HepG2 (cell line): Measurements from ENCODE around the gene ABCC5. TPM values are rescaled to one million over a fixed set of nuclear protein-coding genes. Genes with fewer than 3 reads are reported as not detected.
A peak's percentile ranks its signal among the peaks of the same experiment; 100 is the strongest.

Source experiments
- FOSL2 ChIP-seq: sonication (generic); formaldehyde crosslinking; IDR thresholded peaks from 2 replicates; pipeline ENCODE4 v1.4.0; 2020; ENCODE audit warnings: missing genetic modification reagents
- HMG20A ChIP-seq: IDR thresholded peaks from 2 replicates; pipeline ENCODE4 v1.6.1; 2016; ENCODE audit warnings: borderline replicate concordance
- HNF4A ChIP-seq: sonication (generic); formaldehyde crosslinking; IDR thresholded peaks from 2 replicates; pipeline ENCODE4 v1.4.0; 2020; ENCODE audit warnings: missing genetic modification reagents
- IRF2 ChIP-seq: IDR thresholded peaks from 2 replicates; pipeline ENCODE4 v1.6.1; 2018; ENCODE audit warnings: missing genetic modification reagents, missing compliant biosample characterization
- ISL2 ChIP-seq: sonication (generic); formaldehyde crosslinking; IDR thresholded peaks from 2 replicates; pipeline ENCODE4 v1.5.0; 2020; ENCODE audit warnings: missing genetic modification reagents
- KLF16 ChIP-seq, 2 experiments: sonication (generic) in 1 of 2; formaldehyde crosslinking in 1 of 2; IDR thresholded peaks; 2 replicates each; pipeline versions ENCODE4 v1.6.1 to v1.8.0; 2016 to 2023; ENCODE audit warnings: missing genetic modification reagents in 2 of 2, missing compliant biosample characterization in 1 of 2
- MYPOP ChIP-seq: sonication (generic); formaldehyde crosslinking; IDR thresholded peaks from 2 replicates; pipeline ENCODE4 v1.8.1; 2023; ENCODE audit warnings: mild to moderate bottlenecking, moderate library complexity, missing genetic modification reagents
- PPARG ChIP-seq: conservative IDR thresholded peaks from 2 replicates; pipeline ENCODE4 v1.6.1; 2016; ENCODE audit warnings: missing biosample characterization, missing genetic modification reagents
- SIX4 ChIP-seq: sonication (generic); formaldehyde crosslinking; IDR thresholded peaks from 2 replicates; pipeline ENCODE4 v1.4.0; 2020; ENCODE audit warnings: missing genetic modification reagents
- SOX13 ChIP-seq, 3 experiments: fragments of 450-650 bp in 1 of 3; sonication (generic) in 1 of 3; formaldehyde crosslinking in 1 of 3; IDR thresholded peaks in 2 of 3; conservative IDR thresholded peaks in 1 of 3; 2 replicates each; pipeline versions ENCODE4 v1.5.0 to v1.6.1; 2016 to 2020; ENCODE audit warnings: antibody characterized with exemption in 1 of 3, mild to moderate bottlenecking in 1 of 3, missing compliant biosample characterization in 1 of 3, missing genetic modification reagents in 1 of 3, moderate library complexity in 1 of 3
- SOX5 ChIP-seq: IDR thresholded peaks from 2 replicates; pipeline ENCODE4 v1.6.1; 2016; ENCODE audit warnings: borderline replicate concordance
- SSRP1 ChIP-seq: IDR thresholded peaks from 2 replicates; pipeline ENCODE4 v1.6.1; 2016; ENCODE audit warnings: control low read depth
- ZBTB7B ChIP-seq: sonication (generic); formaldehyde crosslinking; IDR thresholded peaks from 2 replicates; pipeline ENCODE4 v1.4.0; 2020; ENCODE audit warnings: missing genetic modification reagents
- ZMYM4 ChIP-seq: sonication (generic); formaldehyde crosslinking; IDR thresholded peaks from 2 replicates; pipeline ENCODE4 v1.8.1; 2023; ENCODE audit warnings: mild to moderate bottlenecking, missing genetic modification reagents
- ZNF12 ChIP-seq: sonication (generic); formaldehyde crosslinking; IDR thresholded peaks from 2 replicates; pipeline ENCODE4 v1.5.0; 2020; ENCODE audit warnings: missing genetic modification reagents
- ZNF614 ChIP-seq: IDR thresholded peaks from 2 replicates; pipeline ENCODE4 v1.6.1; 2018; ENCODE audit warnings: missing biosample characterization, missing genetic modification reagents, inconsistent platforms, borderline replicate concordance
- ZNF768 ChIP-seq: sonication (generic); formaldehyde crosslinking; IDR thresholded peaks from 2 replicates; pipeline ENCODE4 v1.4.0; 2020; ENCODE audit warnings: missing genetic modification reagents
- polyA plus RNA-seq, 8 experiments: library from polyadenylated mRNA; depleted of rRNA in 3 of 8; stranded (reverse) in 7 of 8; unstranded in 1 of 8; fragments of >200 nt; fragmentation: Illumina TruSeq in 4 of 8; extraction: Trizol in 4 of 8; gene quantifications; 2 replicates each; pipeline versions ENCODE4 v1.2.1 to v1.2.3, GENCODE V29; 2011 to 2016; ENCODE audit warnings: low read depth in 4 of 8, missing spikeins in 1 of 8, mixed read lengths in 1 of 8; ENCODE audit not compliant: insufficient read depth in 1 of 8
- total RNA-seq, 5 experiments: library from RNA; depleted of rRNA; stranded (reverse); fragments of >200 nt; fragmentation: Illumina TruSeq; extraction: Trizol; gene quantifications; 2 replicates each; pipeline ENCODE4 v1.2.3, GENCODE V29; 2016; ENCODE audit warnings: low read depth in 1 of 5
- TF ChIP-seq, protein P1 (sequence below): sonication (generic); formaldehyde crosslinking; IDR thresholded peaks from 2 replicates; pipeline ENCODE4 v1.4.0; 2020; ENCODE audit warnings: mild to moderate bottlenecking, missing genetic modification reagents, borderline replicate concordance
- TF ChIP-seq, protein P2 (sequence below): IDR thresholded peaks from 2 replicates; pipeline ENCODE4 v1.4.0; 2020; ENCODE audit warnings: mild to moderate bottlenecking, missing genetic modification reagents
- TF ChIP-seq, protein P3 (sequence below): sonication (generic); formaldehyde crosslinking; IDR thresholded peaks from 2 replicates; pipeline ENCODE4 v1.5.0; 2020; ENCODE audit warnings: mild to moderate bottlenecking, low read depth, missing genetic modification reagents, borderline replicate concordance

Gene ABCC5
- total and polyA plus RNA-seq, 2 of the 13 experiments (the other 11 are each of a cell fraction or from before 2014, with no cell fraction given), result 12.5 to 12.7 TPM

GRCh38 chr3:183988216-183988790, 29.4 kb downstream of the ABCC5 start (continued):
- TF ChIP-seq, protein P1, sequence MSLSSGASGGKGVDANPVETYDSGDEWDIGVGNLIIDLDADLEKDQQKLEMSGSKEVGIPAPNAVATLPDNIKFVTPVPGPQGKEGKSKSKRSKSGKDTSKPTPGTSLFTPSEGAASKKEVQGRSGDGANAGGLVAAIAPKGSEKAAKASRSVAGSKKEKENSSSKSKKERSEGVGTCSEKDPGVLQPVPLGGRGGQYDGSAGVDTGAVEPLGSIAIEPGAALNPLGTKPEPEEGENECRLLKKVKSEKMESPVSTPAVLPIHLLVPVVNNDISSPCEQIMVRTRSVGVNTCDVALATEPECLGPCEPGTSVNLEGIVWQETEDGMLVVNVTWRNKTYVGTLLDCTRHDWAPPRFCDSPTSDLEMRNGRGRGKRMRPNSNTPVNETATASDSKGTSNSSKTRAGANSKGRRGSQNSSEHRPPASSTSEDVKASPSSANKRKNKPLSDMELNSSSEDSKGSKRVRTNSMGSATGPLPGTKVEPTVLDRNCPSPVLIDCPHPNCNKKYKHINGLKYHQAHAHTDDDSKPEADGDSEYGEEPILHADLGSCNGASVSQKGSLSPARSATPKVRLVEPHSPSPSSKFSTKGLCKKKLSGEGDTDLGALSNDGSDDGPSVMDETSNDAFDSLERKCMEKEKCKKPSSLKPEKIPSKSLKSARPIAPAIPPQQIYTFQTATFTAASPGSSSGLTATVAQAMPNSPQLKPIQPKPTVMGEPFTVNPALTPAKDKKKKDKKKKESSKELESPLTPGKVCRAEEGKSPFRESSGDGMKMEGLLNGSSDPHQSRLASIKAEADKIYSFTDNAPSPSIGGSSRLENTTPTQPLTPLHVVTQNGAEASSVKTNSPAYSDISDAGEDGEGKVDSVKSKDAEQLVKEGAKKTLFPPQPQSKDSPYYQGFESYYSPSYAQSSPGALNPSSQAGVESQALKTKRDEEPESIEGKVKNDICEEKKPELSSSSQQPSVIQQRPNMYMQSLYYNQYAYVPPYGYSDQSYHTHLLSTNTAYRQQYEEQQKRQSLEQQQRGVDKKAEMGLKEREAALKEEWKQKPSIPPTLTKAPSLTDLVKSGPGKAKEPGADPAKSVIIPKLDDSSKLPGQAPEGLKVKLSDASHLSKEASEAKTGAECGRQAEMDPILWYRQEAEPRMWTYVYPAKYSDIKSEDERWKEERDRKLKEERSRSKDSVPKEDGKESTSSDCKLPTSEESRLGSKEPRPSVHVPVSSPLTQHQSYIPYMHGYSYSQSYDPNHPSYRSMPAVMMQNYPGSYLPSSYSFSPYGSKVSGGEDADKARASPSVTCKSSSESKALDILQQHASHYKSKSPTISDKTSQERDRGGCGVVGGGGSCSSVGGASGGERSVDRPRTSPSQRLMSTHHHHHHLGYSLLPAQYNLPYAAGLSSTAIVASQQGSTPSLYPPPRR (CRISPR knock-in tag), result peak; percentile 63; the same call in 1 of the 2 replicates
- peak; percentile 14; the same call in 1 of the 2 replicates for TF ChIP-seq ZNF12 (CRISPR knock-in tag)
- TF ChIP-seq, protein P2, sequence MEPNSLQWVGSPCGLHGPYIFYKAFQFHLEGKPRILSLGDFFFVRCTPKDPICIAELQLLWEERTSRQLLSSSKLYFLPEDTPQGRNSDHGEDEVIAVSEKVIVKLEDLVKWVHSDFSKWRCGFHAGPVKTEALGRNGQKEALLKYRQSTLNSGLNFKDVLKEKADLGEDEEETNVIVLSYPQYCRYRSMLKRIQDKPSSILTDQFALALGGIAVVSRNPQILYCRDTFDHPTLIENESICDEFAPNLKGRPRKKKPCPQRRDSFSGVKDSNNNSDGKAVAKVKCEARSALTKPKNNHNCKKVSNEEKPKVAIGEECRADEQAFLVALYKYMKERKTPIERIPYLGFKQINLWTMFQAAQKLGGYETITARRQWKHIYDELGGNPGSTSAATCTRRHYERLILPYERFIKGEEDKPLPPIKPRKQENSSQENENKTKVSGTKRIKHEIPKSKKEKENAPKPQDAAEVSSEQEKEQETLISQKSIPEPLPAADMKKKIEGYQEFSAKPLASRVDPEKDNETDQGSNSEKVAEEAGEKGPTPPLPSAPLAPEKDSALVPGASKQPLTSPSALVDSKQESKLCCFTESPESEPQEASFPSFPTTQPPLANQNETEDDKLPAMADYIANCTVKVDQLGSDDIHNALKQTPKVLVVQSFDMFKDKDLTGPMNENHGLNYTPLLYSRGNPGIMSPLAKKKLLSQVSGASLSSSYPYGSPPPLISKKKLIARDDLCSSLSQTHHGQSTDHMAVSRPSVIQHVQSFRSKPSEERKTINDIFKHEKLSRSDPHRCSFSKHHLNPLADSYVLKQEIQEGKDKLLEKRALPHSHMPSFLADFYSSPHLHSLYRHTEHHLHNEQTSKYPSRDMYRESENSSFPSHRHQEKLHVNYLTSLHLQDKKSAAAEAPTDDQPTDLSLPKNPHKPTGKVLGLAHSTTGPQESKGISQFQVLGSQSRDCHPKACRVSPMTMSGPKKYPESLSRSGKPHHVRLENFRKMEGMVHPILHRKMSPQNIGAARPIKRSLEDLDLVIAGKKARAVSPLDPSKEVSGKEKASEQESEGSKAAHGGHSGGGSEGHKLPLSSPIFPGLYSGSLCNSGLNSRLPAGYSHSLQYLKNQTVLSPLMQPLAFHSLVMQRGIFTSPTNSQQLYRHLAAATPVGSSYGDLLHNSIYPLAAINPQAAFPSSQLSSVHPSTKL, result peak; percentile 81
- 0 out of 2 replicates have a peak, but pooled peaks have one; percentile 17 for TF ChIP-seq ZNF768 (CRISPR knock-in tag)
- peak; percentile 58; the same call in 1 of the 2 replicates for TF ChIP-seq IRF2
- peak; percentile 76 for TF ChIP-seq ZBTB7B (CRISPR knock-in tag)
- peak; percentile 59 for TF ChIP-seq ISL2 (CRISPR knock-in tag)
- TF ChIP-seq SOX5 (CRISPR knock-in tag), result peak; percentile 75; the same call in 1 of the 2 replicates
- no peak for TF ChIP-seq SSRP1 (CRISPR knock-in tag)
- peak; percentile 79; the same call in 1 of the 2 replicates for TF ChIP-seq SIX4 (CRISPR knock-in tag)
- peak; percentile 75 for TF ChIP-seq ZMYM4 (CRISPR knock-in tag)
- TF ChIP-seq PPARG (CRISPR knock-in tag), result peak; percentile 98
- TF ChIP-seq, protein P3, sequence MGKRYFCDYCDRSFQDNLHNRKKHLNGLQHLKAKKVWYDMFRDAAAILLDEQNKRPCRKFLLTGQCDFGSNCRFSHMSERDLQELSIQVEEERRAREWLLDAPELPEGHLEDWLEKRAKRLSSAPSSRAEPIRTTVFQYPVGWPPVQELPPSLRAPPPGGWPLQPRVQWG, result no peak
- peak; percentile 75 for TF ChIP-seq ZNF614
- TF ChIP-seq HNF4A (CRISPR knock-in tag), result peak; percentile 91
- TF ChIP-seq SOX13 (IDR thresholded peaks at IDR 0.05), result no peak
- TF ChIP-seq SOX13 (CRISPR knock-in tag; conservative IDR thresholded peaks at IDR 0.05 in 1 of 2, IDR thresholded peaks at IDR 0.05 in 1 of 2), result peak in 1 of 2 experiments; percentile 69; a peak in 2 of 4 replicates
- TF ChIP-seq MYPOP, result 0 out of 2 replicates have a peak, but pooled peaks have one; percentile 27
- peak; percentile 57 for TF ChIP-seq FOSL2 (CRISPR knock-in tag)
- TF ChIP-seq KLF16 (CRISPR knock-in tag; IDR thresholded peaks at IDR 0.05), result peak in 1 of 2 experiments; percentile 54; a peak in 1 of 4 replicates
- peak; percentile 66; the same call in 1 of the 2 replicates for TF ChIP-seq HMG20A (CRISPR knock-in tag)
